PFSK-1 (cell line): ENCODE measurements around the gene SAP30L.

Experiments used
- FOXP2 ChIP-seq: optimal IDR thresholded peaks from 2 replicates; pipeline ENCODE3; 2011; ENCODE audit warnings: borderline replicate concordance, control low read depth, inconsistent platforms; ENCODE audit not compliant: insufficient read depth; ENCODE audit errors: extremely low read length, extremely low read depth
- POLR2AphosphoS5 ChIP-seq: IDR thresholded peaks from 2 replicates; pipeline ENCODE4 v1.6.1; 2012; ENCODE audit warnings: low read depth, mild to moderate bottlenecking, control low read depth, low read length, moderate library complexity
- REST ChIP-seq, 2 experiments: IDR thresholded peaks; 2 replicates each; pipeline versions ENCODE4 v1.6.1 to v1.8.0; 2011 to 2012; ENCODE audit warnings: low read depth in 2 of 2, low read length in 2 of 2, control low read depth in 1 of 2, inconsistent platforms in 1 of 2, mild to moderate bottlenecking in 1 of 2, moderate library complexity in 1 of 2; ENCODE audit not compliant: insufficient read depth in 1 of 2
- SIN3A ChIP-seq: IDR thresholded peaks from 2 replicates; pipeline ENCODE4 v1.6.1; 2012; ENCODE audit warnings: mild to moderate bottlenecking, low read length, moderate library complexity, borderline replicate concordance; ENCODE audit not compliant: insufficient read depth
- TAF1 ChIP-seq: IDR thresholded peaks from 2 replicates; pipeline ENCODE4 v1.6.1; 2012; ENCODE audit warnings: low read length, control low read depth, borderline replicate concordance; ENCODE audit not compliant: insufficient read depth

SAP30L gene

GRCh38 chr5:154403776-154404387, 41.9 kb upstream of the SAP30L start:
- TF ChIP-seq FOXP2 (no peak), POLR2AphosphoS5 (no peak), REST (IDR thresholded peaks at IDR 0.05; ENCODE audit: insufficient read depth in 1 of 2, low read depth in 2 of 2, low read length in 2 of 2) (no peak), TAF1 (no peak), SIN3A (no peak)

- no peak for TF ChIP-seq REST (IDR thresholded peaks at IDR 0.05; ENCODE audit: insufficient read depth in 1 of 2, low read depth in 2 of 2, low read length in 2 of 2)
- TF ChIP-seq SIN3A = no peak
- no peak for TF ChIP-seq TAF1
- no peak for TF ChIP-seq POLR2AphosphoS5
- TF ChIP-seq FOXP2 = peak; percentile 73
Measured at GRCh38 chr5:154405078-154405792, 40.6 kb upstream of the SAP30L start.

GRCh38 chr5:154406231-154406630, 39.6 kb upstream of the SAP30L start:
- no peak for TF ChIP-seq REST (IDR thresholded peaks at IDR 0.05; ENCODE audit: insufficient read depth in 1 of 2, low read depth in 2 of 2, low read length in 2 of 2)
- no peak for TF ChIP-seq SIN3A
- TF ChIP-seq FOXP2 = no peak
- no peak for TF ChIP-seq TAF1
- TF ChIP-seq POLR2AphosphoS5 = no peak

- TF ChIP-seq POLR2AphosphoS5 (no peak), TAF1 (no peak), SIN3A (no peak), REST (IDR thresholded peaks at IDR 0.05; ENCODE audit: insufficient read depth in 1 of 2, low read depth in 2 of 2, low read length in 2 of 2) (no peak), FOXP2 (no peak)
Measured at GRCh38 chr5:154406826-154407225, 39.0 kb upstream of the SAP30L start.
